H9 (cell line): Measurements from ENCODE around the gene INPP5F. TPM values are rescaled to one million over a fixed set of nuclear protein-coding genes. Genes with fewer than 3 reads are reported as not detected.
A peak's percentile ranks its signal among the peaks of the same experiment; 100 is the strongest.

Experiments
- DNase-seq: peaks from one replicate; pipeline ENCODE4 v3.0.0-alpha.2; 2017
- H2AFZ ChIP-seq: one replicate; pipeline ENCODE4 v1.6.1; 2013; ENCODE audit warnings: mild to moderate bottlenecking, low read length, control low read depth, moderate library complexity
- H2AK5ac ChIP-seq: 2 replicates; pipeline ENCODE4 v1.6.1; 2013; ENCODE audit warnings: low read length, control low read depth, mixed read lengths; ENCODE audit not compliant: insufficient read length
- H2BK120ac ChIP-seq: one replicate; pipeline ENCODE4 v1.6.1; 2013; ENCODE audit warnings: low read depth, mild to moderate bottlenecking, low read length, control low read depth, inconsistent platforms; ENCODE audit not compliant: poor library complexity, severe bottlenecking
- H2BK12ac ChIP-seq: 2 replicates; pipeline ENCODE4 v1.6.1; 2013; ENCODE audit warnings: low read length, control low read depth, mixed read lengths, low read depth; ENCODE audit not compliant: insufficient read length
- H2BK15ac ChIP-seq: 2 replicates; pipeline ENCODE4 v1.6.1; 2013; ENCODE audit warnings: low read depth, low read length, control low read depth
- H2BK20ac ChIP-seq: one replicate; pipeline ENCODE4 v1.6.1; 2013; ENCODE audit warnings: low read depth, mild to moderate bottlenecking, low read length, control low read depth, inconsistent platforms; ENCODE audit not compliant: poor library complexity, severe bottlenecking
- H2BK5ac ChIP-seq: 2 replicates; pipeline ENCODE4 v1.6.1; 2013; ENCODE audit warnings: low read length, control low read depth, mixed read lengths; ENCODE audit not compliant: insufficient read length
- H3K14ac ChIP-seq: 2 replicates; pipeline ENCODE4 v1.6.1; 2013; ENCODE audit warnings: low read length, control low read depth; ENCODE audit not compliant: insufficient read depth
- H3K18ac ChIP-seq: 2 replicates; pipeline ENCODE4 v1.6.1; 2013; ENCODE audit warnings: low read depth, mild to moderate bottlenecking, mixed read lengths, low read length, control low read depth; ENCODE audit not compliant: insufficient read length
- H3K23ac ChIP-seq: 2 replicates; pipeline ENCODE4 v1.6.1; 2013; ENCODE audit warnings: low read length, control low read depth, mixed read lengths, low read depth; ENCODE audit not compliant: insufficient read length
- H3K23me2 ChIP-seq: 2 replicates; pipeline ENCODE4 v1.6.1; 2013; ENCODE audit warnings: low read depth, mild to moderate bottlenecking, mixed read lengths, low read length, control low read depth; ENCODE audit not compliant: insufficient read length, poor library complexity, severe bottlenecking
- H3K27ac ChIP-seq: 2 replicates; pipeline ENCODE4 v1.5.1; 2013; ENCODE audit warnings: low read length, control low read depth, mixed read lengths, low read depth; ENCODE audit not compliant: insufficient read length
- H3K27me3 ChIP-seq: 2 replicates; pipeline ENCODE4 v1.6.1; 2013; ENCODE audit warnings: low read length, control low read depth, inconsistent platforms; ENCODE audit not compliant: insufficient read depth
- H3K4ac ChIP-seq: 2 replicates; pipeline ENCODE4 v1.6.1; 2013; ENCODE audit warnings: low read depth, mild to moderate bottlenecking, control low read depth, inconsistent platforms, low read length, moderate library complexity
- H3K4me1 ChIP-seq: 2 replicates; pipeline ENCODE4 v1.6.1; 2013; ENCODE audit warnings: low read length, control low read depth, inconsistent platforms; ENCODE audit not compliant: insufficient read depth
- H3K4me2 ChIP-seq: 2 replicates; pipeline ENCODE4 v1.6.1; 2013; ENCODE audit warnings: low read length, control low read depth, mixed read lengths; ENCODE audit not compliant: insufficient read length, insufficient read depth
- H3K56ac ChIP-seq: 2 replicates; pipeline ENCODE4 v1.6.1; 2013; ENCODE audit warnings: low read depth, mild to moderate bottlenecking, mixed read lengths, low read length, control low read depth; ENCODE audit not compliant: insufficient read length
- H3K79me1 ChIP-seq: 2 replicates; pipeline ENCODE4 v1.6.1; 2013; ENCODE audit warnings: low read depth, mild to moderate bottlenecking, moderate library complexity, low read length, control low read depth, inconsistent platforms; ENCODE audit not compliant: insufficient read depth, poor library complexity, severe bottlenecking
- H3K79me2 ChIP-seq: 2 replicates; pipeline ENCODE4 v1.6.1; 2013; ENCODE audit warnings: low read length, control low read depth, inconsistent platforms; ENCODE audit not compliant: insufficient read depth
- H3K9ac ChIP-seq: 2 replicates; pipeline ENCODE4 v1.6.1; 2013; ENCODE audit warnings: low read length, control low read depth, mixed read lengths; ENCODE audit not compliant: insufficient read length; ENCODE audit errors: extremely low read depth
- H3K9me3 ChIP-seq: one replicate; pipeline ENCODE4 v1.6.1; 2013; ENCODE audit warnings: low read depth, low read length, inconsistent platforms; ENCODE audit not compliant: control insufficient read depth
- H3T11ph ChIP-seq: one replicate; pipeline ENCODE4 v1.6.1; 2013; ENCODE audit warnings: mild to moderate bottlenecking, low read length, control low read depth, inconsistent platforms
- H4K20me1 ChIP-seq: one replicate; pipeline ENCODE4 v1.6.1; 2013; ENCODE audit not compliant: control insufficient read depth, insufficient read length, insufficient read depth
- H4K5ac ChIP-seq: 2 replicates; pipeline ENCODE4 v1.6.1; 2013; ENCODE audit warnings: low read depth, mild to moderate bottlenecking, mixed read lengths, low read length, control low read depth; ENCODE audit not compliant: insufficient read length
- H4K8ac ChIP-seq: replicated peaks from 2 replicates; pipeline ENCODE4 v1.6.1; 2013; ENCODE audit warnings: low read length, control low read depth, mixed read lengths, low read depth; ENCODE audit not compliant: insufficient read length
- H4K91ac ChIP-seq: 2 replicates; pipeline ENCODE4 v1.6.1; 2013; ENCODE audit warnings: low read depth, mild to moderate bottlenecking, moderate library complexity, mixed read lengths, low read length, control low read depth; ENCODE audit not compliant: insufficient read length
- H3K27ac Mint-ChIP-seq, 3 experiments: 2 replicates in 2 of 3; 3 replicates in 1 of 3; pipeline ENCODE4 v1.8.0; 2020 to 2021; ENCODE audit warnings: mixed read lengths in 3 of 3, mild to moderate bottlenecking in 1 of 3, moderate library complexity in 1 of 3
- H3K27me3 Mint-ChIP-seq: 2 replicates; pipeline ENCODE4 v1.8.0; 2021; ENCODE audit warnings: low read depth, mild to moderate bottlenecking, moderate library complexity, mixed read lengths
- H3K36me3 Mint-ChIP-seq, 3 experiments: 2 replicates in 2 of 3; 3 replicates in 1 of 3; pipeline ENCODE4 v1.8.0; 2020 to 2021; ENCODE audit warnings: low read depth in 3 of 3, mixed read lengths in 3 of 3; ENCODE audit not compliant: insufficient read depth in 1 of 3
- H3K4me1 Mint-ChIP-seq, 2 experiments: 2 replicates each; pipeline ENCODE4 v1.8.0; 2020; ENCODE audit warnings: mixed read lengths in 2 of 2
- H3K4me3 Mint-ChIP-seq, 2 experiments: 2 replicates in 1 of 2; 3 replicates in 1 of 2; pipeline ENCODE4 v1.8.0; 2020 to 2021; ENCODE audit warnings: mild to moderate bottlenecking in 2 of 2, mixed read lengths in 2 of 2, moderate library complexity in 1 of 2
- H3K9me3 Mint-ChIP-seq, 2 experiments: 2 replicates in 1 of 2; 3 replicates in 1 of 2; pipeline ENCODE4 v1.8.0; 2020; ENCODE audit warnings: mild to moderate bottlenecking in 2 of 2, mixed read lengths in 2 of 2, moderate library complexity in 1 of 2
- CTCF ChIP-seq: fragments of 200-600 bp; sonication (generic); conservative IDR thresholded peaks from 3 replicates; pipeline ENCODE4 v1.8.0; 2021; ENCODE audit warnings: antibody characterized with exemption, mild to moderate bottlenecking
- WGBS: extraction: QIAGEN DNeasy Blood & Tissue Kit; methylation state at CpG from one replicate; pipeline ENCODE4 v1.1.7; 2013; ENCODE audit warnings: missing lambda C conversion rate, low lambda C conversion rate, mixed read lengths; ENCODE audit not compliant: insufficient read length; ENCODE audit errors: extremely low coverage; 5-methylcytosine and 5-hydroxymethylcytosine counted together
- total RNA-seq: library from RNA; stranded (reverse); gene quantifications from 2 replicates; pipeline ENCODE4 v1.2.1, GENCODE V29; 2021

The INPP5F gene
- total RNA-seq, 1 experiment from 2014 or later, result 108 TPM

- H3K27ac ChIP-seq, result no peak overlapping the region
Measured at GRCh38 chr10:119860866-119861607, 135.2 kb downstream of the INPP5F start.

More at GRCh38 chr10:119860866-119861607, 135.2 kb downstream of the INPP5F start:
- H2BK20ac ChIP-seq, result no peak overlapping the region
- H3K27me3 ChIP-seq, result no peaks in the 10 kb centered on the region
- H3K4me2 ChIP-seq, result no peak overlapping the region
- no peak for DNase-seq
- H4K5ac ChIP-seq, result no peak overlapping the region
- H4K20me1 ChIP-seq, result no peaks in the 10 kb centered on the region
- peaks cover 14% of the 10 kb centered on the region; the same call in 1 of the 2 replicates for H3K79me2 ChIP-seq
- Mint-ChIP-seq H3K9me3 (peaks cover 14% of the 10 kb centered on the region in 2 experiments), H3K27me3 (no peaks in the 10 kb centered on the region), H3K36me3 (peaks cover 28 to 46% (median 43%) of the 10 kb centered on the region in 3 experiments), H3K4me3 (no peak overlapping the region), H3K4me1 (peaks cover 24 to 26% of the 10 kb centered on the region in 2 experiments), H3K27ac (peak overlapping the region in 2 of 3 experiments; percentile 21 to 59; a peak in 2 of 7 replicates)
- H3K23ac ChIP-seq, result no peak overlapping the region
- no peak overlapping the region for H2BK5ac ChIP-seq
- H3K23me2 ChIP-seq, result no peaks in the 10 kb centered on the region
- H3K79me1 ChIP-seq, result peaks cover 4% of the 10 kb centered on the region
- H3K9me3 ChIP-seq, result no peaks in the 10 kb centered on the region
- H3T11ph ChIP-seq, result no peak overlapping the region
- H2BK12ac ChIP-seq, result no peak overlapping the region
- no peak overlapping the region for H2BK120ac ChIP-seq
- no peak for TF ChIP-seq CTCF
- WGBS, result no CpG with 5 or more reads among the region's 7 CpGs
- no peak overlapping the region for H3K18ac ChIP-seq
- no peak overlapping the region for H3K9ac ChIP-seq
- H3K4me1 ChIP-seq, result peaks cover 2% of the 10 kb centered on the region; the same call in 1 of the 2 replicates
- H2AK5ac ChIP-seq, result no peak overlapping the region
- H3K14ac ChIP-seq, result no peak overlapping the region
- no peak overlapping the region for H4K8ac ChIP-seq
- H2AFZ ChIP-seq, result no peak overlapping the region
- no peak overlapping the region for H2BK15ac ChIP-seq
- H3K4ac ChIP-seq, result no peak overlapping the region
- H4K91ac ChIP-seq, result no peak overlapping the region
- H3K56ac ChIP-seq, result no peak overlapping the region
